ENCODE data around the gene DBN1. TPM values are rescaled to one million over a fixed set of nuclear protein-coding genes. Genes with fewer than 3 reads are reported as not detected.

The DBN1 gene
- total and polyA plus RNA-seq, 9 of the 15 experiments (the other 6 are each of a cell fraction or from before 2014, with no cell fraction given) = 0.25 to 87.2 (median 27.9) TPM

DNA sequence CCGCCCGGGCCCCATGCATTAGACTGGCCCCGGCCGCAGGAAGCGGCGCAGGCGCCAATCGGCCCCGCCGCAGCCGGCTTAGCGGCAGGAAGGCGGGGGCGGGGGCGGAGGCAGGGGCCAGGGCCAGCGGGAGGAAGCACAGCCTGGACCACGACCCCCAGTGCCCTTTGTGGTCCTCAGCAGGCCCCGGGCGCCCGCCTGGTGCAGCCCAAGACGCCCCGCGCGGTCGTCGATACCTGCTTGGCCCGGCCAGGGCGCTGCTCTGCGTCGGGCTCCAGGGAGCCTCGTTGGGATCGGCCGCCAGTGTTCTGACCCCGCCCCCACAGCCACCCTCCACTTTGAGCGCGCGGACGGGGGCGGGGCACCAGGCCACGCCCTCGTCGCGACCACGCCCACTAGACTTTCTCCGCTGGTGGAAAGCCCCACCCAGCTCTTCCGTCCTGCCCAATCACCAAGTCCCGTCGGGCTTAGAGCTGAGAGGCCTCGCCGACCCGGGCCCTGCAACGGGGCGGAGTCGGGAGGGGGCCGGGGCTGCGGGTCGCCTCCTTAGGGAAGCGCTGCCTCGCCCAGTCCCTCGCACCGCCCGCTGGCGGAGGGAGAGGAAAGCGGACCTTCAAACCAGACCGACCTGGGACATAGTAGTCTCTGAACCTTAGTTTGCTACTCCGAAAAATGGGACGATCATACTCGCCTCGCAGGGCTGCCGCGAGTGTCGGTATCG is 24.0 kb upstream of the DBN1 start, which contains the start of gene PDLIM7 (continued):
- TF ChIP-seq CHCHD3 (CRISPR knock-in tag; IDR thresholded peaks at IDR 0.05) (0 out of 2 replicates have a peak, but pooled peaks have one; percentile 38), MBD2 (IDR thresholded peaks at IDR 0.05; ENCODE audit: borderline replicate concordance, low read depth) (peak; percentile 78), HOXB6 (CRISPR knock-in tag; IDR thresholded peaks at IDR 0.05; ENCODE audit: borderline replicate concordance) (no peak), HMG20A (CRISPR knock-in tag; conservative IDR thresholded peaks at IDR 0.05) (no peak), TOE1 (IDR thresholded peaks at IDR 0.05; ENCODE audit: borderline replicate concordance) (peak; percentile 75), TOE1 (CRISPR knock-in tag; IDR thresholded peaks at IDR 0.05; ENCODE audit: borderline replicate concordance, low read depth) (no peak), XRCC5 (IDR thresholded peaks at IDR 0.05; ENCODE audit: low read depth, low read length) (peak; percentile 60), TBP (optimal IDR thresholded peaks at IDR 0.05; ENCODE audit: low read depth, low read length) (peak; percentile 97), SMAD1 (IDR thresholded peaks at IDR 0.05; ENCODE audit: low read depth, low read length, partially characterized antibody) (peak; percentile 74), ZNF551 (CRISPR knock-in tag; IDR thresholded peaks at IDR 0.05) (no peak), CBFA2T2 (conservative IDR thresholded peaks at IDR 0.05) (peak; percentile 18; the same call in 1 of the 2 replicates), ATF1 (CRISPR knock-in tag; IDR thresholded peaks at IDR 0.05) (no peak), ATF1 (tag; IDR thresholded peaks at IDR 0.05) (peak; percentile 32; the same call in 1 of the 2 replicates), CBFA2T3 (IDR thresholded peaks at IDR 0.05) (peak; percentile 55), ZNF778 (CRISPR knock-in tag; IDR thresholded peaks at IDR 0.05) (no peak), GTF2F1 (IDR thresholded peaks at IDR 0.05; ENCODE audit: low read depth, low read length) (peak; percentile 57; the same call in 1 of the 2 replicates), POLR2G (IDR thresholded peaks at IDR 0.05; ENCODE audit: low read depth, low read length) (peak; percentile 94), SAP30 (IDR thresholded peaks at IDR 0.05; ENCODE audit: borderline replicate concordance, insufficient read depth, low read depth, low read length, poor library complexity, severe bottlenecking) (no peak), FOSL1 (tag; conservative IDR thresholded peaks at IDR 0.05) (0 out of 2 replicates have a peak, but pooled peaks have one; percentile 2)
- TF ChIP-seq, protein P1, sequence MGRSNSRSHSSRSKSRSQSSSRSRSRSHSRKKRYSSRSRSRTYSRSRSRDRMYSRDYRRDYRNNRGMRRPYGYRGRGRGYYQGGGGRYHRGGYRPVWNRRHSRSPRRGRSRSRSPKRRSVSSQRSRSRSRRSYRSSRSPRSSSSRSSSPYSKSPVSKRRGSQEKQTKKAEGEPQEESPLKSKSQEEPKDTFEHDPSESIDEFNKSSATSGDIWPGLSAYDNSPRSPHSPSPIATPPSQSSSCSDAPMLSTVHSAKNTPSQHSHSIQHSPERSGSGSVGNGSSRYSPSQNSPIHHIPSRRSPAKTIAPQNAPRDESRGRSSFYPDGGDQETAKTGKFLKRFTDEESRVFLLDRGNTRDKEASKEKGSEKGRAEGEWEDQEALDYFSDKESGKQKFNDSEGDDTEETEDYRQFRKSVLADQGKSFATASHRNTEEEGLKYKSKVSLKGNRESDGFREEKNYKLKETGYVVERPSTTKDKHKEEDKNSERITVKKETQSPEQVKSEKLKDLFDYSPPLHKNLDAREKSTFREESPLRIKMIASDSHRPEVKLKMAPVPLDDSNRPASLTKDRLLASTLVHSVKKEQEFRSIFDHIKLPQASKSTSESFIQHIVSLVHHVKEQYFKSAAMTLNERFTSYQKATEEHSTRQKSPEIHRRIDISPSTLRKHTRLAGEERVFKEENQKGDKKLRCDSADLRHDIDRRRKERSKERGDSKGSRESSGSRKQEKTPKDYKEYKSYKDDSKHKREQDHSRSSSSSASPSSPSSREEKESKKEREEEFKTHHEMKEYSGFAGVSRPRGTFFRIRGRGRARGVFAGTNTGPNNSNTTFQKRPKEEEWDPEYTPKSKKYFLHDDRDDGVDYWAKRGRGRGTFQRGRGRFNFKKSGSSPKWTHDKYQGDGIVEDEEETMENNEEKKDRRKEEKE (IDR thresholded peaks at IDR 0.05; ENCODE audit: borderline replicate concordance in 1 of 2, control insufficient read depth in 1 of 2, low read depth in 2 of 2, low read length in 1 of 2) = 0 out of 4 replicates have a peak, but pooled peaks of 1 of the 2 experiments have one; percentile 14
- TF ChIP-seq, protein P2, sequence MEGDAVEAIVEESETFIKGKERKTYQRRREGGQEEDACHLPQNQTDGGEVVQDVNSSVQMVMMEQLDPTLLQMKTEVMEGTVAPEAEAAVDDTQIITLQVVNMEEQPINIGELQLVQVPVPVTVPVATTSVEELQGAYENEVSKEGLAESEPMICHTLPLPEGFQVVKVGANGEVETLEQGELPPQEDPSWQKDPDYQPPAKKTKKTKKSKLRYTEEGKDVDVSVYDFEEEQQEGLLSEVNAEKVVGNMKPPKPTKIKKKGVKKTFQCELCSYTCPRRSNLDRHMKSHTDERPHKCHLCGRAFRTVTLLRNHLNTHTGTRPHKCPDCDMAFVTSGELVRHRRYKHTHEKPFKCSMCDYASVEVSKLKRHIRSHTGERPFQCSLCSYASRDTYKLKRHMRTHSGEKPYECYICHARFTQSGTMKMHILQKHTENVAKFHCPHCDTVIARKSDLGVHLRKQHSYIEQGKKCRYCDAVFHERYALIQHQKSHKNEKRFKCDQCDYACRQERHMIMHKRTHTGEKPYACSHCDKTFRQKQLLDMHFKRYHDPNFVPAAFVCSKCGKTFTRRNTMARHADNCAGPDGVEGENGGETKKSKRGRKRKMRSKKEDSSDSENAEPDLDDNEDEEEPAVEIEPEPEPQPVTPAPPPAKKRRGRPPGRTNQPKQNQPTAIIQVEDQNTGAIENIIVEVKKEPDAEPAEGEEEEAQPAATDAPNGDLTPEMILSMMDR (IDR thresholded peaks at IDR 0.05 in 2 of 3, conservative IDR thresholded peaks at IDR 0.05 in 1 of 3; ENCODE audit: insufficient read depth in 2 of 3, low read depth in 1 of 3, low read length in 3 of 3) = peak; percentile 31 to 37 (median 35); a peak in 2 of 6 replicates
- TF ChIP-seq, protein P3, sequence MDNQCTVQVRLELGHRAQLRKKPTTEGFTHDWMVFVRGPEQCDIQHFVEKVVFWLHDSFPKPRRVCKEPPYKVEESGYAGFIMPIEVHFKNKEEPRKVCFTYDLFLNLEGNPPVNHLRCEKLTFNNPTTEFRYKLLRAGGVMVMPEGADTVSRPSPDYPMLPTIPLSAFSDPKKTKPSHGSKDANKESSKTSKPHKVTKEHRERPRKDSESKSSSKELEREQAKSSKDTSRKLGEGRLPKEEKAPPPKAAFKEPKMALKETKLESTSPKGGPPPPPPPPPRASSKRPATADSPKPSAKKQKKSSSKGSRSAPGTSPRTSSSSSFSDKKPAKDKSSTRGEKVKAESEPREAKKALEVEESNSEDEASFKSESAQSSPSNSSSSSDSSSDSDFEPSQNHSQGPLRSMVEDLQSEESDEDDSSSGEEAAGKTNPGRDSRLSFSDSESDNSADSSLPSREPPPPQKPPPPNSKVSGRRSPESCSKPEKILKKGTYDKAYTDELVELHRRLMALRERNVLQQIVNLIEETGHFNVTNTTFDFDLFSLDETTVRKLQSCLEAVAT (IDR thresholded peaks at IDR 0.05) = peak; percentile 9 to 26; a peak in 1 of 4 replicates

Data from K562 (cell line).